Lower leg skin (tissue), 3 donors: Measurements from ENCODE around the gene CAMLG.

Experiments
- CTCF ChIP-seq, 3 donors: fragments of 450-650 bp; IDR thresholded peaks; one replicate each; pipeline ENCODE4 v1.5.1; 2016; ENCODE audit warnings: antibody characterized with exemption in 3 of 3, mild to moderate bottlenecking in 3 of 3, moderate library complexity in 2 of 3
- POLR2A ChIP-seq, 2 donors: fragments of 450-650 bp; IDR thresholded peaks; one replicate each; pipeline ENCODE4 v1.6.1; 2016 to 2017; ENCODE audit warnings: antibody characterized with exemption in 2 of 2, mild to moderate bottlenecking in 1 of 2, moderate library complexity in 1 of 2

GRCh38 chr5:134794082-134794481 lies 55.7 kb downstream of the CAMLG start:
- TF ChIP-seq CTCF (IDR thresholded peaks at IDR 0.05) (no peak), POLR2A (IDR thresholded peaks at IDR 0.05) (no peak)
